IPS-18a (cell line): Measurements from ENCODE around the gene DENND4B.
"Not testable (repeated sequence)": the region's sequence is repeated elsewhere in the genome, so short reads cannot be mapped to it uniquely, and the experiment has no call there.

Experiments used
- H3K27ac ChIP-seq: one replicate; pipeline ENCODE4 v1.5.1; 2013; ENCODE audit warnings: low read length
- H3K27me3 ChIP-seq: one replicate; pipeline ENCODE4 v1.6.1; 2013; ENCODE audit warnings: mild to moderate bottlenecking, low read length; ENCODE audit not compliant: control insufficient read depth, insufficient read depth
- H3K36me3 ChIP-seq: one replicate; pipeline ENCODE4 v1.6.1; 2013; ENCODE audit warnings: low read depth, low read length; ENCODE audit not compliant: control insufficient read depth
- H3K4me1 ChIP-seq: one replicate; pipeline ENCODE4 v1.6.1; 2013; ENCODE audit warnings: low read depth, low read length; ENCODE audit not compliant: control insufficient read depth
- H3K4me3 ChIP-seq: one replicate; pipeline ENCODE4 v1.5.1; 2013; ENCODE audit warnings: low read length
- H3K9ac ChIP-seq: one replicate; pipeline ENCODE4 v1.6.1; 2013; ENCODE audit warnings: mild to moderate bottlenecking, low read length, moderate library complexity
- H3K9me3 ChIP-seq: one replicate; pipeline ENCODE4 v1.6.1; 2013; ENCODE audit warnings: low read depth, low read length; ENCODE audit not compliant: control insufficient read depth

The DENND4B gene

GRCh38 chr1:153895866-153896265 is 50.7 kb downstream of the DENND4B start:
- not testable (repeated sequence) for H3K36me3 ChIP-seq, H3K27me3 ChIP-seq, H3K9ac ChIP-seq, H3K4me1 ChIP-seq, H3K27ac ChIP-seq, H3K4me3 ChIP-seq, H3K9me3 ChIP-seq

- H3K36me3 ChIP-seq, H3K27me3 ChIP-seq, H3K4me1 ChIP-seq, H3K9ac ChIP-seq, H3K27ac ChIP-seq, H3K9me3 ChIP-seq, H3K4me3 ChIP-seq: not testable (repeated sequence)
These were observed 55.5 kb downstream of the DENND4B start for GRCh38 chr1:153891042-153891441.

- Histone ChIP-seq H3K27me3 (no peaks in the 10 kb centered on the region), H3K4me3 (no peak overlapping the region), H3K36me3 (peaks cover 8% of the 10 kb centered on the region), H3K9me3 (no peaks in the 10 kb centered on the region), H3K4me1 (no peaks in the 10 kb centered on the region), H3K27ac (no peak overlapping the region), H3K9ac (no peak overlapping the region)
These were observed 58.0 kb downstream of the DENND4B start for GRCh38 chr1:153888533-153888932.

- Histone ChIP-seq H3K9me3 (no peaks in the 10 kb centered on the region), H3K4me3 (no peak overlapping the region), H3K27me3 (no peaks in the 10 kb centered on the region), H3K9ac (no peak overlapping the region), H3K27ac (no peak overlapping the region), H3K36me3 (peaks cover 8% of the 10 kb centered on the region), H3K4me1 (peaks cover 20% of the 10 kb centered on the region)
These were observed 60.4 kb downstream of the DENND4B start for GRCh38 chr1:153886127-153886526.

- Histone ChIP-seq H3K4me3 (no peak overlapping the region), H3K27me3 (no peaks in the 10 kb centered on the region), H3K4me1 (peaks cover 22% of the 10 kb centered on the region), H3K36me3 (peaks cover 4% of the 10 kb centered on the region), H3K9me3 (no peaks in the 10 kb centered on the region), H3K27ac (no peak overlapping the region), H3K9ac (no peak overlapping the region)
These were observed 63.3 kb downstream of the DENND4B start for GRCh38 chr1:153883223-153883622.

DNA sequence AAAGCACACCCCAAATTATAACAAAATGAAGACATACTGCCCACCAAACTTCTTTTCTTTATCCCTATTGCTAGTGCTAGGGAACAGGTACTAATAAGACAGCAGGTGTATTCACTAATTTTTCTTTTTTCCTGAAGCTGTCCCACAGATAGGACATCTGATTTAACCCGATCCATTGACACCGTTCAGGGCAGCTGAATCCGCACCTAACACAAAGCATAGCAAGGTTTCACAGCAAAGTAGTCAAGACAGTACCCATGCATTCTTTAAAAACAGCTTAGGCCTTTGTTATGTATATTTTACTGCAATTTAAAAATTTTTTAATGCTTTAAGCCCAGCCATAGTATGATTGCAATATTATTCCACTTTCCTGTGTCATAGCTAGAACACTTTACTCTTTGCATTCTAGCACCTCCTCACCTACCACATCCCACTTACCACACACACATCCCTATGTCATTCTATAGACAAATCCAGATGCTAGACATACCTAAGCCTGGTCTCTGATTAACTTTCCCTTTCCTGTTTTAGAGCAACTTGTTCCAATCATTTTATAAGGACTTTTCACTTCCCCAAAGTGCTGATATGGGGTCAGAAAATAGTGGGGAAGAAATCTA is 64.1 kb downstream of the DENND4B start:
- H3K27ac ChIP-seq, result no peak overlapping the region
- no peak overlapping the region for H3K4me3 ChIP-seq
- H3K4me1 ChIP-seq, result peaks cover 22% of the 10 kb centered on the region
- no peaks in the 10 kb centered on the region for H3K36me3 ChIP-seq
- no peaks in the 10 kb centered on the region for H3K9me3 ChIP-seq
- H3K27me3 ChIP-seq, result no peaks in the 10 kb centered on the region
- no peak overlapping the region for H3K9ac ChIP-seq

GRCh38 chr1:153881751-153882150 is 64.8 kb downstream of the DENND4B start:
- Histone ChIP-seq H3K27me3 (no peaks in the 10 kb centered on the region), H3K9me3 (no peaks in the 10 kb centered on the region), H3K9ac (no peak overlapping the region), H3K27ac (no peak overlapping the region), H3K36me3 (no peaks in the 10 kb centered on the region), H3K4me3 (no peak overlapping the region), H3K4me1 (peaks cover 22% of the 10 kb centered on the region)

GRCh38 chr1:153880962-153881361 is 65.6 kb downstream of the DENND4B start:
- Histone ChIP-seq H3K27me3 (no peaks in the 10 kb centered on the region), H3K9ac (no peak overlapping the region), H3K4me1 (peaks cover 22% of the 10 kb centered on the region), H3K9me3 (no peaks in the 10 kb centered on the region), H3K36me3 (no peaks in the 10 kb centered on the region), H3K27ac (no peak overlapping the region), H3K4me3 (no peak overlapping the region)

DNA sequence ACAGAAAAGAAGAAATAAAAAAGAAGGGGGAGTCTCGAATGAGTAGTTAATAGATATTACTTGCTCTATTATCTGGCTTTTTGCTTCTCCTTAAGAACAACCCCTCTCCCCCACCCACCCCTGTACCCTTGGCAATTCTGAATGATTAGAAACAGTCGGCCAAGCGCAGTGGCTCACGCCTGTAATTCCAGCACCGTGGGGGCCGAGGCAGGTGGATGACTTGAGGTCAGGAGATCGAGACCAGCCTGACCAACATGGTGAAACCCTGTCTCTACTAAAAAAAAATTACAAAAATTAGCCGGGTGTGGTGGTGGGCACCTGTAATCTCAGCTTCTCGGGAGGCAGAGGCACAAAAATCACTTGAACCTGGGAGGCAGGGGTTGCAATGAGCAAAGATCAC is 66.5 kb downstream of the DENND4B start:
- Histone ChIP-seq H3K27ac (no peak overlapping the region), H3K9ac (no peak overlapping the region), H3K9me3 (no peaks in the 10 kb centered on the region), H3K4me1 (peaks cover 22% of the 10 kb centered on the region), H3K36me3 (no peaks in the 10 kb centered on the region), H3K4me3 (no peak overlapping the region), H3K27me3 (no peaks in the 10 kb centered on the region)
